ENCODE data around the gene TTC39B. TPM values are rescaled to one million over a fixed set of nuclear protein-coding genes. Genes with fewer than 3 reads are reported as not detected.

The TTC39B gene
- total and polyA plus RNA-seq, 2 of the 8 experiments (the other 6 are each of a cell fraction or from before 2014, with no cell fraction given) = 1.6 to 10.9 TPM

DNA sequence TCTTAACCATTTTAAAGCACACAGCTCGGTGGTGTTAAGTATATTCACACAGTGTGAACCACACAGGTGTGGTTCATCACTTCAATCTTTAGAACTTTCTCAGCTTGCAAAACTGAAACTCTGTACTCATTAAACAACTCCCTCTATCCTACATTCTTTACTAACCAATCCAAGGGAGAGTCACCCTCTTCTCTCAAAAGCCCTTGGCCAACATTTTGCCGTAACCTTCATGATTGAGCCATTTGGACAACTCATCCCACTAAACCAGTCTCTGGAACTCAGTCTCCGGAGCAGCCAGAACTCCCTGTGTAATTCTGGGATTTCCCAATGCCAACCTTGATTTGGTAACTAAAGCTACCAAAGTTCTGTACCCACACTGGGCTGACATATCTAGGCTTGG lies 84.7 kb downstream of the TTC39B start:
- no peaks in the 10 kb centered on the region for H3K23me2 ChIP-seq (ENCODE audit: low read depth, low read length)
- 93% methylated on average over 3 of the region's 3 CpGs; no CpG with 5 or more reads in 1 of the 2 experiments for WGBS, 2 experiments (ENCODE audit: extremely low coverage in 1 of 2, insufficient coverage in 1 of 2, insufficient read length in 1 of 2, insufficient replicate concordance in 2 of 2, low coverage in 1 of 2, low lambda C conversion rate in 2 of 2, missing lambda C conversion rate in 1 of 2)
- H3K79me2 ChIP-seq (ENCODE audit: control insufficient read depth in 1 of 2, insufficient read depth in 2 of 2, low read length in 2 of 2) = no peaks in the 10 kb centered on the region
- H2AFZ ChIP-seq (ENCODE audit: low read length) = no peak overlapping the region
- H3K4ac ChIP-seq (replicated peaks; ENCODE audit: insufficient read length, low read depth, low read length) = no peak overlapping the region
- FAIRE-seq (no peak), DNase-seq (ENCODE audit: low read depth in 1 of 2, low spot score in 2 of 2) (no peak)
- no peak overlapping the region for H3K9ac ChIP-seq (replicated peaks in 1 of 4; ENCODE audit: extremely low read depth in 1 of 4, low read depth in 3 of 4, low read length in 3 of 4)
- no peak overlapping the region for H2BK15ac ChIP-seq (ENCODE audit: low read length)
- no peak overlapping the region for H4K5ac ChIP-seq (ENCODE audit: insufficient read length, low read depth, low read length)
- H4K8ac ChIP-seq (ENCODE audit: extremely low read depth, insufficient read depth, low read length) = no peak overlapping the region
- H2BK120ac ChIP-seq (replicated peaks; ENCODE audit: low read depth, low read length) = no peak overlapping the region
- H3K4me2 ChIP-seq (ENCODE audit: insufficient read depth in 1 of 2, low read depth in 2 of 2, low read length in 2 of 2) = no peak overlapping the region
- H3K9me3 ChIP-seq (ENCODE audit: insufficient read depth in 2 of 2, low read depth in 1 of 2, low read length in 1 of 2) = no peaks in the 10 kb centered on the region
- H3K23ac ChIP-seq (ENCODE audit: insufficient read length) = no peak overlapping the region
- no peaks in the 10 kb centered on the region for H3K4me1 ChIP-seq (replicated peaks in 1 of 4; ENCODE audit: control insufficient read depth in 3 of 4, insufficient read depth in 4 of 4, low read length in 3 of 4)
- no peak overlapping the region for H4K91ac ChIP-seq (replicated peaks; ENCODE audit: insufficient read length, low read length)
- H2BK12ac ChIP-seq (ENCODE audit: low read depth, low read length) = no peak overlapping the region
- no peak overlapping the region for H2BK20ac ChIP-seq (ENCODE audit: low read length)
- H3K56ac ChIP-seq (replicated peaks; ENCODE audit: insufficient read length, low read depth, low read length) = no peak overlapping the region
- no peak overlapping the region for H2BK5ac ChIP-seq (ENCODE audit: low read depth, low read length)
- no peak overlapping the region for H3K18ac ChIP-seq (ENCODE audit: extremely low read depth, low read length)
- POLR2A ChIA-PET (ENCODE audit: partially characterized antibody) = no interaction called here
- CTCF ChIA-PET (ENCODE audit: partially characterized antibody) = interaction anchor here (4.6 to 10.3 kb wide), 2 partner anchors 10 to 11 kb away, joined by 51 to 65 read pairs; no protein-coding TSS in a partner anchor
- H3K14ac ChIP-seq (ENCODE audit: insufficient read length) = no peak overlapping the region
- no peaks in the 10 kb centered on the region for H3K27me3 ChIP-seq (replicated peaks in 1 of 4; ENCODE audit: control insufficient read depth in 3 of 4, extremely low read depth in 1 of 4, insufficient read depth in 3 of 4, low read length in 3 of 4)
- H3K27ac ChIP-seq (ENCODE audit: low read depth, low read length) = no peak overlapping the region
- H3K36me3 ChIP-seq (ENCODE audit: control insufficient read depth in 2 of 4, insufficient read depth in 4 of 4, low read length in 3 of 4) = no peaks in the 10 kb centered on the region
- H4K20me1 ChIP-seq (replicated peaks in 1 of 2; ENCODE audit: control insufficient read depth in 1 of 2, insufficient read depth in 2 of 2, low read length in 2 of 2) = no peaks in the 10 kb centered on the region
- H2AK5ac ChIP-seq (ENCODE audit: low read depth, low read length) = no peak overlapping the region
- no peak overlapping the region for H3K4me3 ChIP-seq (ENCODE audit: extremely low read depth in 1 of 4, insufficient read depth in 2 of 4, low read depth in 3 of 4, low read length in 4 of 4)
- H3K79me1 ChIP-seq (ENCODE audit: low read depth, low read length) = no peaks in the 10 kb centered on the region
- TF ChIP-seq POLR2A (IDR thresholded peaks at IDR 0.05; ENCODE audit: control extremely low read depth in 1 of 2, low read depth in 2 of 2, low read length in 2 of 2) (no peak), RXRA (IDR thresholded peaks at IDR 0.05; ENCODE audit: insufficient read depth, low read depth, low read length) (no peak), CBX8 (IDR thresholded peaks at IDR 0.05; ENCODE audit: borderline replicate concordance, low read depth, low read length) (no peak), CHD2 (IDR thresholded peaks at IDR 0.05; ENCODE audit: low read length) (no peak), POU5F1 (IDR thresholded peaks at IDR 0.05; ENCODE audit: low read depth, low read length) (no peak), EZH2 (IDR thresholded peaks at IDR 0.05; ENCODE audit: low read depth, low read length, severe bottlenecking) (no peak), FOSL1 (IDR thresholded peaks at IDR 0.05; ENCODE audit: insufficient read depth, low read depth, low read length) (no peak), POLR2AphosphoS5 (IDR thresholded peaks at IDR 0.05; ENCODE audit: low read depth, low read length) (no peak), ZNF274 (IDR thresholded peaks at IDR 0.05; ENCODE audit: borderline replicate concordance, extremely low read depth, low read length) (no peak), KDM1A (IDR thresholded peaks at IDR 0.05; ENCODE audit: borderline replicate concordance, low read length) (no peak), CREB1 (IDR thresholded peaks at IDR 0.05) (no peak), SUZ12 (IDR thresholded peaks at IDR 0.05; ENCODE audit: low read length) (no peak)
- TF ChIP-seq, protein P1, sequence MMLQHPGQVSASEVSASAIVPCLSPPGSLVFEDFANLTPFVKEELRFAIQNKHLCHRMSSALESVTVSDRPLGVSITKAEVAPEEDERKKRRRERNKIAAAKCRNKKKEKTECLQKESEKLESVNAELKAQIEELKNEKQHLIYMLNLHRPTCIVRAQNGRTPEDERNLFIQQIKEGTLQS (IDR thresholded peaks at IDR 0.05; ENCODE audit: insufficient read depth, low read depth, low read length) = no peak
- TF ChIP-seq, protein P2, sequence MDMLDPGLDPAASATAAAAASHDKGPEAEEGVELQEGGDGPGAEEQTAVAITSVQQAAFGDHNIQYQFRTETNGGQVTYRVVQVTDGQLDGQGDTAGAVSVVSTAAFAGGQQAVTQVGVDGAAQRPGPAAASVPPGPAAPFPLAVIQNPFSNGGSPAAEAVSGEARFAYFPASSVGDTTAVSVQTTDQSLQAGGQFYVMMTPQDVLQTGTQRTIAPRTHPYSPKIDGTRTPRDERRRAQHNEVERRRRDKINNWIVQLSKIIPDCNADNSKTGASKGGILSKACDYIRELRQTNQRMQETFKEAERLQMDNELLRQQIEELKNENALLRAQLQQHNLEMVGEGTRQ (IDR thresholded peaks at IDR 0.05; ENCODE audit: low read length) = no peak

Measured in H1 (cell line).